HG03565 (cell line): ENCODE measurements around the gene TMEM30B.

Experiments used
- ATAC-seq: cut with Tn5 transposase; IDR thresholded peaks from one replicate; pipeline ENCODE4 v1.9.1; 2021; ENCODE audit warnings: mild to moderate bottlenecking, moderate library complexity; ENCODE audit not compliant: unreplicated experiment

Gene TMEM30B

GRCh38 chr14:61300209-61300608 lies 19.1 kb upstream of the TMEM30B start:
- no peak for ATAC-seq

- ATAC-seq = no peak
Observed at GRCh38 chr14:61298824-61299223, 17.7 kb upstream of the TMEM30B start.

- no peak for ATAC-seq
Observed at GRCh38 chr14:61297581-61297980, 16.4 kb upstream of the TMEM30B start.

- no peak for ATAC-seq
Observed at GRCh38 chr14:61296719-61297502, 15.8 kb upstream of the TMEM30B start.

- ATAC-seq = no peak
Observed at GRCh38 chr14:61296151-61296550, 15.0 kb upstream of the TMEM30B start.

- no peak for ATAC-seq
Observed at GRCh38 chr14:61290701-61291100, 9.6 kb upstream of the TMEM30B start.

- no peak for ATAC-seq
Observed at GRCh38 chr14:61288720-61289119, 7.6 kb upstream of the TMEM30B start.

GRCh38 chr14:61288228-61288627 lies 7.1 kb upstream of the TMEM30B start:
- no peak for ATAC-seq

GRCh38 chr14:61287196-61287595 lies 6.1 kb upstream of the TMEM30B start:
- ATAC-seq = no peak

- no peak for ATAC-seq
Observed at GRCh38 chr14:61285364-61285763, 4.2 kb upstream of the TMEM30B start.

GRCh38 chr14:61284001-61284400 lies 2.9 kb upstream of the TMEM30B start:
- no peak for ATAC-seq

GRCh38 chr14:61282746-61283145 lies 1.6 kb upstream of the TMEM30B start:
- ATAC-seq = no peak

- ATAC-seq = no peak
Observed at GRCh38 chr14:61281948-61282275, 774 bp upstream of the TMEM30B start.

- ATAC-seq = no peak
Observed at GRCh38 chr14:61280526-61281185, 482 bp downstream of the TMEM30B start.

GRCh38 chr14:61280092-61280525 lies 1.0 kb downstream of the TMEM30B start:
- no peak for ATAC-seq

GRCh38 chr14:61279082-61279481 lies 2.1 kb downstream of the TMEM30B start:
- no peak for ATAC-seq

GRCh38 chr14:61277784-61278183 lies 3.4 kb downstream of the TMEM30B start:
- no peak for ATAC-seq

GRCh38 chr14:61277232-61277631 lies 3.9 kb downstream of the TMEM30B start:
- no peak for ATAC-seq

GRCh38 chr14:61271552-61271951 lies 9.6 kb downstream of the TMEM30B start:
- no peak for ATAC-seq

GRCh38 chr14:61270714-61271113 lies 10.4 kb downstream of the TMEM30B start:
- ATAC-seq = no peak

- ATAC-seq = peak; percentile 82
Observed at GRCh38 chr14:61269321-61270083, 11.6 kb downstream of the TMEM30B start.

GRCh38 chr14:61268812-61269211 lies 12.3 kb downstream of the TMEM30B start:
- no peak for ATAC-seq
